Neural progenitor cell (in vitro differentiated cells): Measurements from ENCODE around the gene WWOX.

Source experiments
- EZH2 ChIP-seq: fragments of 200-600 bp; sonication (generic); IDR thresholded peaks from 2 replicates; pipeline ENCODE4 v1.6.1; 2017; ENCODE audit warnings: antibody characterized with exemption, mild to moderate bottlenecking, moderate library complexity
- TF ChIP-seq, protein P1 (sequence below): fragments of 200-600 bp; sonication (generic); IDR thresholded peaks from 2 replicates; pipeline ENCODE4 v1.5.1; 2017; ENCODE audit warnings: antibody characterized with exemption, mild to moderate bottlenecking

GRCh38 chr16:78932355-78932943 is 833.0 kb downstream of the WWOX start:
- TF ChIP-seq, protein P1, sequence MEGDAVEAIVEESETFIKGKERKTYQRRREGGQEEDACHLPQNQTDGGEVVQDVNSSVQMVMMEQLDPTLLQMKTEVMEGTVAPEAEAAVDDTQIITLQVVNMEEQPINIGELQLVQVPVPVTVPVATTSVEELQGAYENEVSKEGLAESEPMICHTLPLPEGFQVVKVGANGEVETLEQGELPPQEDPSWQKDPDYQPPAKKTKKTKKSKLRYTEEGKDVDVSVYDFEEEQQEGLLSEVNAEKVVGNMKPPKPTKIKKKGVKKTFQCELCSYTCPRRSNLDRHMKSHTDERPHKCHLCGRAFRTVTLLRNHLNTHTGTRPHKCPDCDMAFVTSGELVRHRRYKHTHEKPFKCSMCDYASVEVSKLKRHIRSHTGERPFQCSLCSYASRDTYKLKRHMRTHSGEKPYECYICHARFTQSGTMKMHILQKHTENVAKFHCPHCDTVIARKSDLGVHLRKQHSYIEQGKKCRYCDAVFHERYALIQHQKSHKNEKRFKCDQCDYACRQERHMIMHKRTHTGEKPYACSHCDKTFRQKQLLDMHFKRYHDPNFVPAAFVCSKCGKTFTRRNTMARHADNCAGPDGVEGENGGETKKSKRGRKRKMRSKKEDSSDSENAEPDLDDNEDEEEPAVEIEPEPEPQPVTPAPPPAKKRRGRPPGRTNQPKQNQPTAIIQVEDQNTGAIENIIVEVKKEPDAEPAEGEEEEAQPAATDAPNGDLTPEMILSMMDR, result no peak
- TF ChIP-seq EZH2, result no peak
